ENCODE measurements around the gene TUBGCP6. TPM values are rescaled to one million over a fixed set of nuclear protein-coding genes. Genes with fewer than 3 reads are reported as not detected.

The TUBGCP6 gene
- total RNA-seq, 4 donors from 2014 or later = 51.5 to 163 (median 111) TPM

- no peak for TF ChIP-seq POLR2A (IDR thresholded peaks at IDR 0.05)
- TF ChIP-seq, protein P1, sequence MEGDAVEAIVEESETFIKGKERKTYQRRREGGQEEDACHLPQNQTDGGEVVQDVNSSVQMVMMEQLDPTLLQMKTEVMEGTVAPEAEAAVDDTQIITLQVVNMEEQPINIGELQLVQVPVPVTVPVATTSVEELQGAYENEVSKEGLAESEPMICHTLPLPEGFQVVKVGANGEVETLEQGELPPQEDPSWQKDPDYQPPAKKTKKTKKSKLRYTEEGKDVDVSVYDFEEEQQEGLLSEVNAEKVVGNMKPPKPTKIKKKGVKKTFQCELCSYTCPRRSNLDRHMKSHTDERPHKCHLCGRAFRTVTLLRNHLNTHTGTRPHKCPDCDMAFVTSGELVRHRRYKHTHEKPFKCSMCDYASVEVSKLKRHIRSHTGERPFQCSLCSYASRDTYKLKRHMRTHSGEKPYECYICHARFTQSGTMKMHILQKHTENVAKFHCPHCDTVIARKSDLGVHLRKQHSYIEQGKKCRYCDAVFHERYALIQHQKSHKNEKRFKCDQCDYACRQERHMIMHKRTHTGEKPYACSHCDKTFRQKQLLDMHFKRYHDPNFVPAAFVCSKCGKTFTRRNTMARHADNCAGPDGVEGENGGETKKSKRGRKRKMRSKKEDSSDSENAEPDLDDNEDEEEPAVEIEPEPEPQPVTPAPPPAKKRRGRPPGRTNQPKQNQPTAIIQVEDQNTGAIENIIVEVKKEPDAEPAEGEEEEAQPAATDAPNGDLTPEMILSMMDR (IDR thresholded peaks at IDR 0.05) = no peak
- Histone ChIP-seq H3K4me3 (peak overlapping the region; percentile 90 to 96 (median 95)), H3K36me3 (peaks cover 0 to 35% (median 0%) of the 10 kb centered on the region in 3 donors)
Observed at GRCh38 chr22:50199829-50200460, 44.9 kb downstream of the TUBGCP6 start.

DNA sequence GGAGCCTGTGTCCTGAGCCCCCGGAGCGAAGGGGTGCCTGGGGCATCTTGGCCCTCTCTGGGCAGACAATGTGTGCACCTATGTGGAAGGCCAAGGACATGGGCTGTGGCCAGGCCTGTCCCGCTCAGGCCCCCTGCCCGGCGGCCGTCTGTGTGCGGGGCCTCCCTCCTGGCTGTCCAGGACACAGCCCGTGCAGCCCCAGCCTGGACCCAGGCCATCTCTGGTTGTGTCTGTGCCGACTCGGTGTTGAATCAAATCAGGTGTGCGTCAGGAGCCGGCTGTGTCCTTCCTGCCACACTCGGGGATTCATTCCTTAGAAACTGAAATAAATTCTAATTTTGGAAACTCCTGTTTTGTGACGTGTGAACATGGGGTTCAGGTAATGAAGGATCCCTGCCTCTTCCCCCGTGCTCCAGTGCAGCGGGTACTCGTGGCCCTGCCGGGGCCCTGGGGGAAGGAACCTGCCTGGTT lies 45.5 kb downstream of the TUBGCP6 start:
- H3K4me3 ChIP-seq = peak overlapping the region in 1 of 4 donors; percentile 95
- H3K27ac ChIP-seq = no peak overlapping the region
- TF ChIP-seq POLR2A (IDR thresholded peaks at IDR 0.05) = no peak
- TF ChIP-seq, protein P1 (IDR thresholded peaks at IDR 0.05) = no peak
- no peaks in the 10 kb centered on the region for H3K27me3 ChIP-seq
- no peaks in the 10 kb centered on the region for H3K9me3 ChIP-seq
- H3K36me3 ChIP-seq = peaks cover 0 to 42% (median 0%) of the 10 kb centered on the region in 3 donors
- DNase-seq = no peak
- H3K4me1 ChIP-seq = peaks cover 0 to 29% (median 8%) of the 10 kb centered on the region in 4 donors

More at GRCh38 chr22:50199829-50200460, 44.9 kb downstream of the TUBGCP6 start:
- peak overlapping the region; percentile 77 to 95 (median 89) for H3K27ac ChIP-seq
- DNase-seq = no peak
- no peaks in the 10 kb centered on the region for H3K27me3 ChIP-seq
- H3K9me3 ChIP-seq = no peaks in the 10 kb centered on the region
- H3K4me1 ChIP-seq = peaks cover 0 to 24% (median 8%) of the 10 kb centered on the region in 4 donors

GRCh38 chr22:50198624-50199017 lies 46.2 kb downstream of the TUBGCP6 start:
- Histone ChIP-seq H3K4me1 (peaks cover 0 to 31% (median 8%) of the 10 kb centered on the region in 4 donors), H3K4me3 (no peak overlapping the region), H3K27ac (no peak overlapping the region), H3K9me3 (no peaks in the 10 kb centered on the region), H3K36me3 (peaks cover 0 to 48% (median 0%) of the 10 kb centered on the region in 3 donors), H3K27me3 (no peaks in the 10 kb centered on the region)
- no peak for TF ChIP-seq POLR2A (IDR thresholded peaks at IDR 0.05)
- TF ChIP-seq, protein P1 (IDR thresholded peaks at IDR 0.05) = no peak
- no peak for DNase-seq

DNA sequence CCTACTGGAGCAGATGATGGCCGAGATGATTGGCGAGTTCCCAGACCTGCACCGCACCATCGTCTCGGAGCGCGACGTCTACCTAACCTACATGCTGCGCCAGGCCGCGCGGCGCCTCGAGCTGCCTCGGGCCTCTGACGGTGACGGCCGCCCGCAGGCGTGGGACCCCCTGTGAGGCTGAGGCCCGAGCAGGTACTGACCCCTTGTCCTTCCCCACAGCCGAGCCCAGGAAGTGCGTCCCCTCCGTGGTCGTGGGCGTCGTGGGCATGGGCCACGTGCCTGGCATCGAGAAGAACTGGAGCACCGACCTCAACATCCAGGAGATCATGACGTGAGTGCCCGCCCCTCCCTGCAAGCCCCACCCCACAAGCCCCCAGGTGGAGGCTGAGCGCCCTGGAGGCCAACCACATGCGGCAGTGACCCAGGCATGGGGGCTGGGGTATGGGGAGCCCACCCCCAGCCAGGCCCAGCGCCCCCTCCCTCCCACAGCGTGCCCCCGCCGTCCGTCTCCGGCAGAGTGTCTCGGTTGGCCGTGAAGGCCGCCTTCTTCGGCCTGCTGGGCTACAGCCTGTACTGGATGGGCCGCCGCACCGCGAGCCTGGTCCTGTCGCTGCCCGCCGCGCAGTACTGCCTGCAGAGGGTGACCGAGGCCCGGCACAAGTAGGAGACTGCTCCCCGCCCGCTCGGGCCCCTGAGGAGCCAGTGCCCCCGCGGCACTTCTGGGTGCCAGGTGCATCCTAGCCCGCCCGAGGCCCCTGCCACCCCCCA lies 46.8 kb downstream of the TUBGCP6 start:
- peaks cover 0 to 37% (median 12%) of the 10 kb centered on the region in 4 donors for H3K4me1 ChIP-seq
- TF ChIP-seq, protein P1 (IDR thresholded peaks at IDR 0.05) = no peak
- TF ChIP-seq POLR2A (IDR thresholded peaks at IDR 0.05) = no peak
- H3K9me3 ChIP-seq = no peaks in the 10 kb centered on the region
- no peak overlapping the region for H3K4me3 ChIP-seq
- peaks cover 0 to 52% (median 0%) of the 10 kb centered on the region in 3 donors for H3K36me3 ChIP-seq
- H3K27me3 ChIP-seq = no peaks in the 10 kb centered on the region
- no peak for DNase-seq
- H3K27ac ChIP-seq = no peak overlapping the region

DNA sequence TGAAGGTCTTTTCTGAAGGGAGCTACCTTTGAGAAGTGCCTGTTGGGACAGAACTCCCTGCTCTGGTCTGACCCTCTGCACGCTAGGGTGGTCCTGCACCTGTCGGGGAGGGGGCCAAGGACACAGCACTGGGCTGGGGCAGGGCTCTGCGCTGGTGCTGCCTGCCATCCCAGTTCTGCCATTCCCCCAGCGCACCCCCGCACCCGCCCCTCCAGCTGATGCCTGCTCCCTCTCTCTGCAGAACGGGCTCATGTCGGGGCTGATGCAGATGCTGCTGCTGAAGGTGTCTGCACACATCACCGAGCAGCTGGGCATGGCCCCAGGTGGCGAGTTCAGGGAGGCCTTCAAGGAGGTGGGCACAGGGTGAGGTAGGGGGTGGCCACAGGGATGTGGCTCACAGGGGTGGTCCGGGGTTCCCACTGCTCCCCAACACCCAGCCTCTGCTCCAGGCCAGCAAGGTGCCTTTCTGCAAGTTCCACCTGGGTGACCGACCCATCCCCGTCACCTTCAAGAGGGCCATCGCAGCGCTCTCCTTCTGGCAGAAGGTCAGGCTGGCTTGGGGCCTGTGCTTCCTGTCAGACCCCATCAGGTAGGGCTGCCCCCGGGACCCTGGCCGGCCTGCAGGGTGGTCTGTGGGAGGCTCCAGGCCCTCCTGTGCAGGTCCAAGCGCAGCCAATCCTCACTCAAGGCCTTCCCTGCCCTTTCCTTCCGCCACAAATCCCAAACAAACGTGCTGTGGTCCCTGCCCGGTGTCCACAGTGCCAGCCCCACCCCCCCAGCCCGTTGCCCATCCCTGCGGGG lies 47.6 kb downstream of the TUBGCP6 start:
- peaks cover 0 to 52% (median 0%) of the 10 kb centered on the region in 3 donors for H3K36me3 ChIP-seq
- DNase-seq = no peak
- no peaks in the 10 kb centered on the region for H3K27me3 ChIP-seq
- peaks cover 0 to 38% (median 18%) of the 10 kb centered on the region in 4 donors for H3K4me1 ChIP-seq
- H3K27ac ChIP-seq = no peak overlapping the region
- TF ChIP-seq, protein P1 (IDR thresholded peaks at IDR 0.05) = no peak
- no peak for TF ChIP-seq POLR2A (IDR thresholded peaks at IDR 0.05)
- H3K4me3 ChIP-seq = no peak overlapping the region
- H3K9me3 ChIP-seq = no peaks in the 10 kb centered on the region
